ENCODE measurements around the gene GNL3. TPM values are rescaled to one million over a fixed set of nuclear protein-coding genes. Genes with fewer than 3 reads are reported as not detected.

GNL3 gene
- total RNA-seq, 1 experiment from 2014 or later = 127 TPM

- in situ Hi-C loops (cut with HindIII; ENCODE audit: low pct_unique_long_range_greater_than_20kb, low sequenced_read_pairs) = no loop called here
- peak; percentile 63 for DNase-seq (ENCODE audit: low read depth)
Observed at GRCh38 chr3:52682016-52682415, 3.8 kb upstream of the GNL3 start.

DNA sequence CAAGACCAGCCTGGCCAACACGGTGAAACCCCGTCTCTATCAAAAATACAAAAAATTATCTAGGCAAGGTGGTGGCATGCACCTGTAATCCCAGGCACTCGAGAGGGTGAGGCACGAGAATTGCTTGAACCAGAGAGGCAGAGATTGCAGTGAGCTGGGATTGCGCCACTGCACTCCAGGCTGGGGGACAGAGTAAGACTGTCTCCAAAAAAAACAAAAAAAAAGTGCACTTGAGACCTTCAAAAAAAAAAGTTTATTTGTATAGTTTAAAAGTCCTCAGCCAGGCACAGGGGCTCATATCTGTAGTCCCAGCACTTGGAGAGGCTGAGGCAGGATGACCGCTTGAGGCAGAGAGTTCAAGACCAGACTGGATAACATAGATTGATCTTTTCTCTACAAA is 2.2 kb upstream of the GNL3 start:
- in situ Hi-C loops (cut with HindIII; ENCODE audit: low pct_unique_long_range_greater_than_20kb, low sequenced_read_pairs) = no loop called here
- DNase-seq (ENCODE audit: low read depth) = no peak

DNA sequence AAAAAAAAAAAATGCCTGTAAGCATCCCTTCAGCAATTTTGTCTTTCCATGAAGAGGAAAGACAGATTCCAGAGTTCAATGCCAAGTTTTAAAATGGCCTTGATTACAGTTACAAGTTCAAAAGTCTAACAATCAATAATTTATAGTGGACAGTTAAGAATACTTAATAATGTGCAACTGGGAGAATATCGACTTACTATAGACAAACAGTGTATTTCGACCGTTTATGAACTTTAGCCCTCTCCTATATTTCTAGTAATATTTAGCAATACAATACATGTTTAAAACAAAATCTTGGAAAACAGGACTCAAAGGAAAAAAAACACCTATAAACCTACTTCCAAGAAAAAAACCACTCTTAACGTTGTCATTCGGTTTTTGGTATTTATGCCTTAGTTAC is 1.6 kb upstream of the GNL3 start:
- no peak for DNase-seq (ENCODE audit: low read depth)
- in situ Hi-C loops (cut with HindIII; ENCODE audit: low pct_unique_long_range_greater_than_20kb, low sequenced_read_pairs) = no loop called here

DNA sequence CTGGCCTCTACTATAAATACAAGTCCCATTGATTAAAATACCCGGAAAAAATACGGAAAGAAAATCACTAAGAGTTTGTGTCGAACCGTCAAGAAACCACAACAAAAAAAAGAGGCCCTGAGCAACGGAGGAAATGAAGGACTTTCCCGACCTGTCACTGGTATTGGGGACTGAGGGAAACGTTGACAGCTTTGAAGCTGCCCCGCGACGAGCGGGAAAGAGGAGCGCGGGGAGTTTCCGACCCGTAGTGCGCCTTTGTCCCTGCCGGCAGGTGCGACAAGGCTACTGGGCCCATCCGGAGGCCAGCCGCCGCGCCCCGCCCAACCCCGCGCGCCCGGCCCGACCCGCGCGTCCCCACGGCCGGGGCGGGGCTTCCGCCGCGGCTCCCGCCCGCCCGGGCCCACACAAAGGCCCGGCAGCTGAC is 535 bp upstream of the GNL3 start:
- no peak for DNase-seq (ENCODE audit: low read depth)
- in situ Hi-C loops (cut with HindIII; ENCODE audit: low pct_unique_long_range_greater_than_20kb, low sequenced_read_pairs) = no loop called here

DNA sequence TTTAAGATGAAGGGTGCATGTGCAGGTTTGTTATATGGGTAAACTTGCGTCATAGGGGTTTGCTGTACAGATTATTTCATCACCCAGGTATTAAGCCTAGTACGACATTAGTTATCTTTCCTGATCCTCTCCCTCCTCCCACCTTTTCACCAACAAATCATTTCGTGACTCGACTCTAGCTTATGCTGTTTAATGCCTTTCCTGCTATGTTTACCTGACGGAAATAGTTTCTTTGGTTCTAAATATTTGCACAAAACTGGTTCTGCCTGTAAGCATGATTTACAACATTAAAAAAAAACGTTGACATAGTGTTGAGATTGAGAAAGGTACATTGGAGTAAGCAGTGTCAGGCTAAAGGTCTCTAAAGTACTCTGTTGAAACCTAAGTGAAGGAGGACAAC is 2.4 kb downstream of the GNL3 start:
- in situ Hi-C loops (cut with HindIII; ENCODE audit: low pct_unique_long_range_greater_than_20kb, low sequenced_read_pairs) = no loop called here
- DNase-seq (ENCODE audit: low read depth) = no peak

- in situ Hi-C loops (cut with HindIII; ENCODE audit: low pct_unique_long_range_greater_than_20kb, low sequenced_read_pairs) = no loop called here
- no peak for DNase-seq (ENCODE audit: low read depth)
Observed at GRCh38 chr3:52689151-52689550, 3.3 kb downstream of the GNL3 start.

DNA sequence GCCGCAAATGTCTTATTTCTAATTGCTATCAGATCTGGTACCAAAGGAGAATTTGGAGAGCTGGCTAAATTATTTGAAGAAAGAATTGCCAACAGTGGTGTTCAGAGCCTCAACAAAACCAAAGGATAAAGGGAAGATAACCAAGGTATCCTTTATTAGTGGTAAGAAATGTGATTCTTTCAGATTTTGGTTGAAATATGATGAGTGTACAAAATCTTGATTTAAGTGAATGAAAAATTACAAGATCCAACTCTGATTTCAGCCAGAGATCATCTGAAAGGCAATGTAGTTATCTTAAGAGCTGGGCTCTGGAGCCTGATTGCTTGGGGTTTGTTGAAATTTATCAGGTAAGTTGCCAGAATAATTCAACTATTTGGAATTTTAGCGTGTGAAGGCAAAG is 4.7 kb downstream of the GNL3 start:
- in situ Hi-C loops (cut with HindIII; ENCODE audit: low pct_unique_long_range_greater_than_20kb, low sequenced_read_pairs) = no loop called here
- DNase-seq (ENCODE audit: low read depth) = no peak

GRCh38 chr3:52693071-52693470 is 7.2 kb downstream of the GNL3 start:
- DNase-seq (ENCODE audit: low read depth) = no peak
- in situ Hi-C loops (cut with HindIII; ENCODE audit: low pct_unique_long_range_greater_than_20kb, low sequenced_read_pairs) = no loop called here

DNA sequence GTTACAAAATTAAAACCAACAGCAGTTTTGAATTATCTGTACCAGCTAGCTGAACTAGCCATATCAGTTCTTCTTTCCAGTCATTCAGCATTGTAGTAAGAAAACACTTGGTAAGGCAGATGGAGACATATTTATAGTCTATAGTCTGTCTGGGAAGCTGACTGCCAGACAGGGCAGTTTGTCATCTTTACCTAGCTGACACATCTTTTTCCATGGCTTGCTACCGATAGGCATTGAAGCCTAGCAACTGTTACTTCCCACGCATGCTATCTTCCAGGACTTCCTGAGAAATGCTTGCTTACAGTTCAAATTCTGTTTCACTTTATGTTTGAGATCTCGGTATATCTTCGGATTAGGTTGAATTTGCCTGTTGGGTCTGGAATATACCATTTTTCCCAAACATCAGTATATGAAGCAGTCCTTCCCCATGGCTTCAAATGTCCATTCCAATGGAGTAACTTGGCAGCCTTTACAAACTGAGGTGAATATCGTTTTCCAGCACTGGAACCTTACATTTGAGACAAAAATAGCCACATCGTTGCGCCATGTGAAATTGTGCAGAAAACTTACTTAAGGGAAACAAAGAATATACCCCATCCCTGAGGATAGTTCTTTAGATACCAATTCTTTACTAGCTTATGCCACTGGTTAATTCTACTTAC is 8.8 kb downstream of the GNL3 start:
- in situ Hi-C loops (cut with HindIII; ENCODE audit: low pct_unique_long_range_greater_than_20kb, low sequenced_read_pairs) = no loop called here
- DNase-seq (ENCODE audit: low read depth) = no peak

- DNase-seq (ENCODE audit: low read depth) = no peak
- in situ Hi-C loops (cut with HindIII; ENCODE audit: low pct_unique_long_range_greater_than_20kb, low sequenced_read_pairs) = no loop called here
Observed at GRCh38 chr3:52695798-52696671, 10.2 kb downstream of the GNL3 start.

DNA sequence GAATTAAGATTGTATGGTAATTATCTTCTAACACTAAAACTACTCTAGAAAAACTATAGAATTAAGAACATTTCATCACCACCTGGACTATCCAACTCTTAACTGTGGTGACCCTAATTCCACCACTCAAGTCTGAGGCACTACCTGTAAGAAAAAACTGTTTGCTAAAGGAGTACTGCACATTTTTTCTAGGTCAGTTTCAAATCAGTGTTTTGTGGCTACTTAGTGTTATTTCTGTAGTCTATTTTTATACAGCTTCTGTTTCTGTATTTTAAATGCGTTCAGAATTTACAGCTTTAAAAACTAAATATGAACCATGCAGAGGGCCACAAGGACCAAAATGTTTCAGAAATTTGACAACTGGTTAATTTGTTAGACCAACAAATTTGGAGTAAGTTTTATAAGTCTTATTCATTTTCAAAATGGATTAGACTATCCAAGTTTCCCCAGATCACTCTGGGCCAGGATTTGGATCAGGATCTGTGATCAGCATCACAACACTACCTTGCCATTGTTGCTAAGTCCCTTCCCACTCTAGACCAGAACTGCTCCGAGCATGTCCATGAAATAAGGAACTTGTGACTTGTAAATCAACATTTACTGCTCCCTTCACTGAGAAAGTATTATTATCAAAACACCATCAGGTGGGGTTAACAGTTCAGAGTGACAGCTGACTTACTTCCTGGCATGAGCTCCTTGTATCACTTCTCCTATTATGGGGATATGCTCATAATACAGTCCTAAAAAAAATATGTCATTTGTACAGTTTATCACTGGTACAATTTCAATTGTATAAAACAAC is 11.2 kb downstream of the GNL3 start:
- in situ Hi-C loops (cut with HindIII; ENCODE audit: low pct_unique_long_range_greater_than_20kb, low sequenced_read_pairs) = no loop called here
- DNase-seq (ENCODE audit: low read depth) = no peak

- in situ Hi-C loops (cut with HindIII; ENCODE audit: low pct_unique_long_range_greater_than_20kb, low sequenced_read_pairs) = no loop called here
- DNase-seq (ENCODE audit: low read depth) = no peak
Observed at GRCh38 chr3:52697632-52697965, 11.8 kb downstream of the GNL3 start.

DNA sequence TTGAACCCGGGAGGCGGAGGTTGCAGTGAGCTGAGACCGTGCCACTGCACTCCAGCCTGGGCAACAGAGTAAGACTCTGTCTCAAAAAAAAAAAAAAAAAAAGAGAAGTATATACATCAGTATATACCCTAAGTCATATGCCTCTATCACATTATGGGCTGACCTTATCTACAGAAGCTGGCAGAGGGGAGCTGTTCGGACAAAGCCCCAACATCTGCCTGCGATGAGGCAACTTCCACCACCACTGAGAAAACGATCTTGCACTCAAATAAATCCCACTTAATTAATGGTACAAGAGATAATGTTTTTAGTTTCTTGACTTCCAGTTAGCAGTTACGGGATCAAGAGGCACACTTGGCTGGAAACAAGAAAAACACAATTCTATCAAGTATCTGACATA is 17.5 kb downstream of the GNL3 start:
- DNase-seq (ENCODE audit: low read depth) = no peak
- in situ Hi-C loops (cut with HindIII; ENCODE audit: low pct_unique_long_range_greater_than_20kb, low sequenced_read_pairs) = no loop called here

- peak; percentile 39 for DNase-seq (ENCODE audit: low read depth)
Observed at GRCh38 chr3:52704611-52705437, 19.0 kb downstream of the GNL3 start.

DNA sequence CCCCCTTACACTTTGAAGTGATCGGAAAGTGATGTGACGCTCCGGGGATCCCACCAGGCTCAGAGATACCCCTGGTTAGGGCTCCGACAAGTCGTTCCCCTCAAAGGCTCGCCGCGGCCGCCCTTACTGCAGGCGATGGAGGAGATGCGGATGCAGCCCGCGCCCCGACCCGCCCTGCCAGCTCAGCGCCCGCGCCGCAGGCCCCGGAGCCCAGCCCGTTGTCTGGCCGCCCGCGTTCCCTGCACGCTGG is 19.5 kb downstream of the GNL3 start:
- DNase-seq (ENCODE audit: low read depth) = no peak
- in situ Hi-C loops (cut with HindIII; ENCODE audit: low pct_unique_long_range_greater_than_20kb, low sequenced_read_pairs) = no loop called here

More at GRCh38 chr3:52704611-52705437, 19.0 kb downstream of the GNL3 start:
- in situ Hi-C loops (cut with HindIII; ENCODE audit: low pct_unique_long_range_greater_than_20kb, low sequenced_read_pairs) = no loop called here

DNA sequence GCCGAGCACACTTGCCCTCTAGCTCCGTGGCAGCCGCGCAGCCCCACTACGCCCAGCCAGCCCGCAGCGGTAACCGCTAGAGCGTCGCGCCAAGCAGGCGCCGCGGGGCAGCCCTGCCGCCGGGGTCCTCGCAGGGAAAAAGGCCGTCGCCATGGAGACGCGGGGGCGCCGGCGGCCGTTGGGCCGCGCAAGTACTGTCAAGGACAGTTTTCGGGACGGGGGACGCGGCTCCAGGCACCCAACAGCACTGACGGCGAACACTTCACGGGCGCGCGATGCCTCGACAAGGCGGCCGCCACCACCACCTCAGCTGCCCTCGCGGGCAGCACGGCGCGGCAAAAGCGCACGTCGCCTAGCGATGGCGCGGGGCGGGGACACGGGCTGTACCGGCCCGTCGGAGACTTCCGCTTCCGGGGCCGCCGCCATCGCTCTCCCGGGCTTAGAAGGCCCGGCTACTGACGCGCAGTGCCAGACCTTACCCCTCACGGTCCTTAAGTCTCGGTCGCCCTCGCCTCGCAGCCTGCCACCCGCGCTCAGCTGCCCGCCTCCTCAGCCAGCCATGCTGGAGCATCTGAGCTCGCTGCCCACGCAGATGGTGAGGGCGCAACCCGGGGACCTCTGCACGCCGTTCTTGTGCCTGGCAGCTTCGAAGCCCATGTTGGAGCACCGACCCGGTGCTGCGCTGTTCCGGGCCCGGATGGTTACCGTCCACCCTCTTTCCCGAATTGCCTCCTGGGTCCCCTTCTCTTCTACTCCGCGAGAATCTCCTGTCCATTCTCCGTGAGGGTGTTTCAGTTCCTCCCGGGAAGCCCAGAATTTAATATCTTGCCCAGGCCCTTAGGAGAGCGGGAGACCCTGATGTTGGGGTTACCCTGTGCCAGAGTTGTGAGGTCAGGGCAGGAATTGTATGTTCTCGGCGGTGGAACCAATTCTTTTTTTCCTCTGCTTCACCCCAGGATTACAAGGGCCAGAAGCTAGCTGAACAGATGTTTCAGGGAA is 20.2 kb downstream of the GNL3 start, which contains the start of the genes GLT8D1 and SPCS1:
Gene GLT8D1, minus strand, starts transcription at position 104 of the 999 bp plus-strand sequence. CDS start 5,331 bp downstream, outside the sequence.
Gene SPCS1, plus strand, starts transcription at position 419 of the 999 bp plus-strand sequence. Its CDS starts 141 bp downstream, at position 560.
- in situ Hi-C loops (cut with HindIII; ENCODE audit: low pct_unique_long_range_greater_than_20kb, low sequenced_read_pairs) = no loop called here
- DNase-seq (ENCODE audit: low read depth) = peak; percentile 83

- no peak for DNase-seq (ENCODE audit: low read depth)
- in situ Hi-C loops (cut with HindIII; ENCODE audit: low pct_unique_long_range_greater_than_20kb, low sequenced_read_pairs) = no loop called here
Observed at GRCh38 chr3:52707585-52707984, 21.8 kb downstream of the GNL3 start.
